ENCODE results near the gene CRTAP. TPM values are rescaled to one million over a fixed set of nuclear protein-coding genes. Genes with fewer than 3 reads are reported as not detected.

Gene CRTAP
- polyA plus RNA-seq, 3 donors: 134 to 321 (median 317) TPM

DNA sequence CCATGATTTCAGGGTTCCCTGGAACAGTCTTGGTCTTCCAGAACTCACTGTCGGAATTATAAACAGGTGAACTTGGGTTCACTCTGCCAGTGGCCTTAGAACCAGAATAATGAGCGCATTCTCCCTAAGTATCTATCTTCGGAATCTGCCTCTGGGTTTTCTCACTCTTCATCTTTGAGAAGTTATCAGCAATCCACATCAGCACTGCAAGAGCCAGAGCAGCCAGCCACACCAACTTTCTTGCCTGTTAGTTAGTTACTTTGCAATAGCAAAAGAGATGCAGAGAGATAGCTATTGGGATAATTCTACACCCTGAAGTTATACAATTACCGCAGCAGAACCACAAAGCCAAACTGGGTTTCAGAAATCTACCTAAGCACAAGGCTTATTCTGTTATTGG, 42.6 kb upstream of the CRTAP start:
- Mint-ChIP-seq H3K27ac (peak overlapping the region in 2 of 7 donors; percentile 21 to 34), H3K9me3 (peaks cover 0 to 1% (median 0%) of the 10 kb centered on the region in 7 donors), H3K27me3 (ENCODE audit: low read depth in 3 of 3) (no peaks in the 10 kb centered on the region), H3K4me1 (peaks cover 20% of the 10 kb centered on the region), H3K4me3 (no peak overlapping the region), H3K36me3 (peaks cover 57 to 65% of the 10 kb centered on the region in 2 donors)
- intact Hi-C loops (cut with micrococcal nuclease): no loop called here
- Histone ChIP-seq H2AFZ (ENCODE audit: insufficient read depth, low read depth, low read length, poor library complexity, severe bottlenecking) (no peak overlapping the region), H3K4me1 (ENCODE audit: control insufficient read depth in 1 of 2, insufficient read depth in 2 of 2, low read length in 2 of 2) (peaks cover 16 to 19% of the 10 kb centered on the region in 2 donors), H3K36me3 (replicated peaks in 1 of 2; ENCODE audit: control insufficient read depth in 1 of 2, insufficient read depth in 2 of 2, low read length in 2 of 2) (peaks cover 59 to 73% of the 10 kb centered on the region in 2 donors), H3K9ac (ENCODE audit: insufficient read depth, low read length, poor library complexity, severe bottlenecking) (no peak overlapping the region), H3K4me3 (replicated peaks in 1 of 3; ENCODE audit: low read depth in 2 of 3, low read length in 3 of 3) (no peak overlapping the region), H4K20me1 (ENCODE audit: insufficient read depth, low read length) (peaks cover 62% of the 10 kb centered on the region), H3K27me3 (ENCODE audit: control insufficient read depth in 2 of 2, insufficient read depth in 2 of 2, low read length in 2 of 2) (no peaks in the 10 kb centered on the region), H3K27ac (ENCODE audit: low read depth in 1 of 2, low read length in 2 of 2) (no peak overlapping the region), H3K79me2 (ENCODE audit: insufficient read depth, low read length) (peaks cover 56% of the 10 kb centered on the region), H3K9me3 (replicated peaks in 1 of 2; ENCODE audit: control insufficient read depth in 1 of 2, insufficient read depth in 1 of 2, low read length in 2 of 2) (no peaks in the 10 kb centered on the region), H3K4me2 (replicated peaks; ENCODE audit: extremely low read depth, low read length, poor library complexity, severe bottlenecking) (no peak overlapping the region)
- no peak for DNase-seq
- no peak for TF ChIP-seq CTCF (IDR thresholded peaks at IDR 0.05)
- WGBS (ENCODE audit: insufficient coverage): 95% methylated on average over 2 of the region's 4 CpGs

DNA sequence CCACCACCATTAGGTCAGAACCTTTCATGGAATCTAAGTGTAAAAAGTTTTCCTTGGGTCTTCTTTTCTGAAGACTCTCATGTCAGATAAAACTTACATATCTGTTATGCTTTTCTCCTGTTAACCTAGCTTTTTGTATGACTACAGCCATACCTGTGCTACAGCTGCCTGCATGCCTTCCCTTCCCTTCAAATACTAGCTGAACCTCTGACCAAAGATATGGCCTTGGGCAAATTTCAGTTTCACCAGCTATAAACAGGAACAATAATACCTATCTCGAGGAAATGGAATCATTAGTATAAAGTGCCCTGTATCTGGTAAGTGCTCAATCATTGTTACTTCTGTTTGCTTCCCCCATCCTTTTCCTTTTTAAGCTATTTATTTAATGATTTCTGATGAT, 41.9 kb upstream of the CRTAP start:
- H3K36me3 ChIP-seq (replicated peaks in 1 of 2; ENCODE audit: control insufficient read depth in 1 of 2, insufficient read depth in 2 of 2, low read length in 2 of 2): peaks cover 55 to 71% of the 10 kb centered on the region in 2 donors
- no peaks in the 10 kb centered on the region for H3K27me3 Mint-ChIP-seq (ENCODE audit: low read depth in 3 of 3)
- no peak for DNase-seq
- peaks cover 62% of the 10 kb centered on the region for H3K79me2 ChIP-seq (ENCODE audit: insufficient read depth, low read length)
- H3K9me3 ChIP-seq (replicated peaks in 1 of 2; ENCODE audit: control insufficient read depth in 1 of 2, insufficient read depth in 1 of 2, low read length in 2 of 2): no peaks in the 10 kb centered on the region
- intact Hi-C loops (cut with micrococcal nuclease): no loop called here
- peaks cover 0 to 1% (median 0%) of the 10 kb centered on the region in 7 donors for H3K9me3 Mint-ChIP-seq
- H2AFZ ChIP-seq (ENCODE audit: insufficient read depth, low read depth, low read length, poor library complexity, severe bottlenecking): no peak overlapping the region
- no peak overlapping the region for H3K4me2 ChIP-seq (replicated peaks; ENCODE audit: extremely low read depth, low read length, poor library complexity, severe bottlenecking)
- no peak overlapping the region for H3K27ac ChIP-seq (ENCODE audit: low read depth in 1 of 2, low read length in 2 of 2)
- no peak overlapping the region for H3K9ac ChIP-seq (ENCODE audit: insufficient read depth, low read length, poor library complexity, severe bottlenecking)
- TF ChIP-seq CTCF (IDR thresholded peaks at IDR 0.05): no peak
- H3K4me3 ChIP-seq (replicated peaks in 1 of 3; ENCODE audit: low read depth in 2 of 3, low read length in 3 of 3): no peak overlapping the region
- H3K4me1 ChIP-seq (ENCODE audit: control insufficient read depth in 1 of 2, insufficient read depth in 2 of 2, low read length in 2 of 2): peaks cover 17 to 20% of the 10 kb centered on the region in 2 donors
- H4K20me1 ChIP-seq (ENCODE audit: insufficient read depth, low read length): peaks cover 69% of the 10 kb centered on the region
- H3K4me1 Mint-ChIP-seq: peaks cover 23% of the 10 kb centered on the region
- no peak overlapping the region for H3K4me3 Mint-ChIP-seq
- no CpG with 5 or more reads among the region's 1 CpG for WGBS (ENCODE audit: insufficient coverage)
- peak overlapping the region in 4 of 7 donors; percentile 13 to 80 (median 31) for H3K27ac Mint-ChIP-seq
- H3K27me3 ChIP-seq (ENCODE audit: control insufficient read depth in 2 of 2, insufficient read depth in 2 of 2, low read length in 2 of 2): no peaks in the 10 kb centered on the region
- H3K36me3 Mint-ChIP-seq: peaks cover 57 to 69% of the 10 kb centered on the region in 2 donors

All from CD14-positive monocyte (primary cell).